ENCODE results near the gene MRC2. TPM values are rescaled to one million over a fixed set of nuclear protein-coding genes. Genes with fewer than 3 reads are reported as not detected.
"Not testable (repeated sequence)": the region's sequence is repeated elsewhere in the genome, so short reads cannot be mapped to it uniquely, and the experiment has no call there.

Gene MRC2
- total and polyA plus RNA-seq, 5 donors from 2014 or later = 0.25 to 10.2 (median 0.32) TPM

GRCh38 chr17:62599964-62600657, 27.4 kb upstream of the MRC2 start:
- ATAC-seq (ENCODE audit: low read depth in 2 of 2) = no peak
- peak overlapping the region in 2 of 3 donors; percentile 14 to 28 for H3K27ac Mint-ChIP-seq
- H3K4me3 Mint-ChIP-seq = no peak overlapping the region
- H3K9me3 ChIP-seq (ENCODE audit: control insufficient read depth in 2 of 2, low read length in 2 of 2) = no peaks in the 10 kb centered on the region
- peaks cover 0 to 16% (median 5%) of the 10 kb centered on the region in 4 donors for H3K4me1 Mint-ChIP-seq
- H3K4me3 ChIP-seq (ENCODE audit: low read depth, low read length) = no peak overlapping the region
- no peak overlapping the region for H3K27ac ChIP-seq (ENCODE audit: insufficient read depth, low read length, poor library complexity, severe bottlenecking)
- H3K9me3 Mint-ChIP-seq = no peaks in the 10 kb centered on the region
- H3K27me3 ChIP-seq (ENCODE audit: control insufficient read depth, insufficient read depth, low read length) = no peaks in the 10 kb centered on the region
- peaks cover 59% of the 10 kb centered on the region for H3K36me3 Mint-ChIP-seq
- DNase-seq = no peak
- no peaks in the 10 kb centered on the region for H3K27me3 Mint-ChIP-seq
- peaks cover 77% of the 10 kb centered on the region for H3K36me3 ChIP-seq (ENCODE audit: control insufficient read depth, insufficient read depth, low read length)
- H3K4me1 ChIP-seq (ENCODE audit: control insufficient read depth, insufficient read depth, low read length, poor library complexity, severe bottlenecking) = no peaks in the 10 kb centered on the region

- Histone ChIP-seq H3K27ac (ENCODE audit: insufficient read depth, low read length, poor library complexity, severe bottlenecking) (no peak overlapping the region), H3K4me3 (ENCODE audit: low read depth, low read length) (no peak overlapping the region), H3K27me3 (ENCODE audit: control insufficient read depth, insufficient read depth, low read length) (no peaks in the 10 kb centered on the region), H3K9me3 (ENCODE audit: control insufficient read depth in 2 of 2, low read length in 2 of 2) (no peaks in the 10 kb centered on the region), H3K36me3 (ENCODE audit: control insufficient read depth, insufficient read depth, low read length) (peaks cover 73% of the 10 kb centered on the region), H3K4me1 (ENCODE audit: control insufficient read depth, insufficient read depth, low read length, poor library complexity, severe bottlenecking) (no peaks in the 10 kb centered on the region)
- H3K4me1 Mint-ChIP-seq = peaks cover 0 to 16% (median 5%) of the 10 kb centered on the region in 4 donors
- no peak overlapping the region for H3K4me3 Mint-ChIP-seq
- no peak overlapping the region for H3K27ac Mint-ChIP-seq
- ATAC-seq (ENCODE audit: low read depth in 2 of 2) = no peak
- DNase-seq = no peak
- peaks cover 59% of the 10 kb centered on the region for H3K36me3 Mint-ChIP-seq
- H3K9me3 Mint-ChIP-seq = no peaks in the 10 kb centered on the region
- H3K27me3 Mint-ChIP-seq = no peaks in the 10 kb centered on the region
These were observed 26.7 kb upstream of the MRC2 start for GRCh38 chr17:62600805-62601204.

GRCh38 chr17:62601471-62601870, 26.0 kb upstream of the MRC2 start:
- no peak overlapping the region for H3K4me3 ChIP-seq (ENCODE audit: low read depth, low read length)
- Mint-ChIP-seq H3K4me1 (peaks cover 0 to 16% (median 5%) of the 10 kb centered on the region in 4 donors), H3K36me3 (peaks cover 59% of the 10 kb centered on the region), H3K27me3 (no peaks in the 10 kb centered on the region), H3K4me3 (no peak overlapping the region), H3K27ac (no peak overlapping the region), H3K9me3 (no peaks in the 10 kb centered on the region)
- no peak for ATAC-seq (ENCODE audit: low read depth in 2 of 2)
- no peak for DNase-seq
- no peaks in the 10 kb centered on the region for H3K27me3 ChIP-seq (ENCODE audit: control insufficient read depth, insufficient read depth, low read length)
- no peaks in the 10 kb centered on the region for H3K4me1 ChIP-seq (ENCODE audit: control insufficient read depth, insufficient read depth, low read length, poor library complexity, severe bottlenecking)
- no peaks in the 10 kb centered on the region for H3K9me3 ChIP-seq (ENCODE audit: control insufficient read depth in 2 of 2, low read length in 2 of 2)
- H3K36me3 ChIP-seq (ENCODE audit: control insufficient read depth, insufficient read depth, low read length) = peaks cover 73% of the 10 kb centered on the region
- no peak overlapping the region for H3K27ac ChIP-seq (ENCODE audit: insufficient read depth, low read length, poor library complexity, severe bottlenecking)

GRCh38 chr17:62603783-62604182, 23.7 kb upstream of the MRC2 start:
- H3K36me3 ChIP-seq (ENCODE audit: control insufficient read depth, insufficient read depth, low read length) = peaks cover 77% of the 10 kb centered on the region
- H3K9me3 ChIP-seq (ENCODE audit: control insufficient read depth in 2 of 2, low read length in 2 of 2); DNase-seq; ATAC-seq (ENCODE audit: low read depth in 2 of 2); H3K4me1 Mint-ChIP-seq; H3K9me3 Mint-ChIP-seq; H3K4me3 ChIP-seq (ENCODE audit: low read depth, low read length); H3K27me3 ChIP-seq (ENCODE audit: control insufficient read depth, insufficient read depth, low read length); H3K27ac ChIP-seq (ENCODE audit: insufficient read depth, low read length, poor library complexity, severe bottlenecking); H3K4me3 Mint-ChIP-seq; H3K4me1 ChIP-seq (ENCODE audit: control insufficient read depth, insufficient read depth, low read length, poor library complexity, severe bottlenecking); H3K27me3 Mint-ChIP-seq; H3K27ac Mint-ChIP-seq: not testable (repeated sequence)
- peaks cover 60% of the 10 kb centered on the region for H3K36me3 Mint-ChIP-seq

GRCh38 chr17:62605588-62605987, 21.9 kb upstream of the MRC2 start:
- no peaks in the 10 kb centered on the region for H3K27me3 ChIP-seq (ENCODE audit: control insufficient read depth, insufficient read depth, low read length)
- peaks cover 77% of the 10 kb centered on the region for H3K36me3 ChIP-seq (ENCODE audit: control insufficient read depth, insufficient read depth, low read length)
- no peak overlapping the region for H3K27ac Mint-ChIP-seq
- DNase-seq (no peak), ATAC-seq (ENCODE audit: low read depth in 2 of 2) (no peak)
- peaks cover 58% of the 10 kb centered on the region for H3K36me3 Mint-ChIP-seq
- H3K4me3 ChIP-seq (ENCODE audit: low read depth, low read length) = no peak overlapping the region
- no peaks in the 10 kb centered on the region for H3K27me3 Mint-ChIP-seq
- H3K4me3 Mint-ChIP-seq = no peak overlapping the region
- no peaks in the 10 kb centered on the region for H3K4me1 ChIP-seq (ENCODE audit: control insufficient read depth, insufficient read depth, low read length, poor library complexity, severe bottlenecking)
- H3K4me1 Mint-ChIP-seq = peaks cover 5 to 8% (median 7%) of the 10 kb centered on the region in 4 donors
- no peak overlapping the region for H3K27ac ChIP-seq (ENCODE audit: insufficient read depth, low read length, poor library complexity, severe bottlenecking)
- H3K9me3 Mint-ChIP-seq = no peaks in the 10 kb centered on the region
- H3K9me3 ChIP-seq (ENCODE audit: control insufficient read depth in 2 of 2, low read length in 2 of 2) = no peaks in the 10 kb centered on the region

- Histone ChIP-seq H3K9me3 (ENCODE audit: control insufficient read depth in 2 of 2, low read length in 2 of 2) (no peaks in the 10 kb centered on the region), H3K4me1 (ENCODE audit: control insufficient read depth, insufficient read depth, low read length, poor library complexity, severe bottlenecking) (no peaks in the 10 kb centered on the region), H3K27me3 (ENCODE audit: control insufficient read depth, insufficient read depth, low read length) (no peaks in the 10 kb centered on the region), H3K4me3 (ENCODE audit: low read depth, low read length) (peak overlapping the region; percentile 45), H3K36me3 (ENCODE audit: control insufficient read depth, insufficient read depth, low read length) (peaks cover 79% of the 10 kb centered on the region), H3K27ac (ENCODE audit: insufficient read depth, low read length, poor library complexity, severe bottlenecking) (peak overlapping the region; percentile 44)
- no peaks in the 10 kb centered on the region for H3K9me3 Mint-ChIP-seq
- no peaks in the 10 kb centered on the region for H3K27me3 Mint-ChIP-seq
- peak overlapping the region in 3 of 4 donors; percentile 1 to 32 (median 27) for H3K4me3 Mint-ChIP-seq
- peak in 1 of 3 donors; percentile 22 for DNase-seq
- peak overlapping the region in 2 of 3 donors; percentile 2 to 65 for H3K27ac Mint-ChIP-seq
- peaks cover 54% of the 10 kb centered on the region for H3K36me3 Mint-ChIP-seq
- peak in 1 of 2 donors; percentile 60 for ATAC-seq (ENCODE audit: low read depth in 2 of 2)
- H3K4me1 Mint-ChIP-seq = peaks cover 5 to 18% (median 6%) of the 10 kb centered on the region in 4 donors
These were observed 16.2 kb upstream of the MRC2 start for GRCh38 chr17:62611292-62611691.

- DNase-seq (no peak), ATAC-seq (ENCODE audit: low read depth in 2 of 2) (no peak)
- Histone ChIP-seq H3K4me1 (ENCODE audit: control insufficient read depth, insufficient read depth, low read length, poor library complexity, severe bottlenecking) (no peaks in the 10 kb centered on the region), H3K27me3 (ENCODE audit: control insufficient read depth, insufficient read depth, low read length) (no peaks in the 10 kb centered on the region), H3K36me3 (ENCODE audit: control insufficient read depth, insufficient read depth, low read length) (peaks cover 74% of the 10 kb centered on the region), H3K4me3 (ENCODE audit: low read depth, low read length) (peak overlapping the region; percentile 20), H3K27ac (ENCODE audit: insufficient read depth, low read length, poor library complexity, severe bottlenecking) (no peak overlapping the region), H3K9me3 (ENCODE audit: control insufficient read depth in 2 of 2, low read length in 2 of 2) (no peaks in the 10 kb centered on the region)
- Mint-ChIP-seq H3K4me1 (peaks cover 5 to 18% (median 6%) of the 10 kb centered on the region in 4 donors), H3K27ac (peak overlapping the region in 2 of 3 donors; percentile 2 to 32), H3K27me3 (no peaks in the 10 kb centered on the region), H3K4me3 (peak overlapping the region in 1 of 4 donors; percentile 24), H3K9me3 (no peaks in the 10 kb centered on the region), H3K36me3 (peaks cover 52% of the 10 kb centered on the region)
These were observed 15.7 kb upstream of the MRC2 start for GRCh38 chr17:62611728-62612127.

GRCh38 chr17:62612289-62612688, 15.2 kb upstream of the MRC2 start:
- H3K27me3 ChIP-seq (ENCODE audit: control insufficient read depth, insufficient read depth, low read length); H3K4me1 ChIP-seq (ENCODE audit: control insufficient read depth, insufficient read depth, low read length, poor library complexity, severe bottlenecking); H3K4me3 Mint-ChIP-seq; H3K27ac ChIP-seq (ENCODE audit: insufficient read depth, low read length, poor library complexity, severe bottlenecking); H3K9me3 ChIP-seq (ENCODE audit: control insufficient read depth in 2 of 2, low read length in 2 of 2); ATAC-seq (ENCODE audit: low read depth in 2 of 2); H3K27me3 Mint-ChIP-seq; DNase-seq; H3K4me3 ChIP-seq (ENCODE audit: low read depth, low read length); H3K9me3 Mint-ChIP-seq: not testable (repeated sequence)
- H3K36me3 Mint-ChIP-seq = peaks cover 49% of the 10 kb centered on the region
- peaks cover 5 to 18% (median 6%) of the 10 kb centered on the region in 4 donors for H3K4me1 Mint-ChIP-seq
- H3K36me3 ChIP-seq (ENCODE audit: control insufficient read depth, insufficient read depth, low read length) = peaks cover 69% of the 10 kb centered on the region
- peak overlapping the region in 1 of 3 donors; percentile 2 for H3K27ac Mint-ChIP-seq
